ENCODE results near the gene BTBD10.

Gene BTBD10

DNA sequence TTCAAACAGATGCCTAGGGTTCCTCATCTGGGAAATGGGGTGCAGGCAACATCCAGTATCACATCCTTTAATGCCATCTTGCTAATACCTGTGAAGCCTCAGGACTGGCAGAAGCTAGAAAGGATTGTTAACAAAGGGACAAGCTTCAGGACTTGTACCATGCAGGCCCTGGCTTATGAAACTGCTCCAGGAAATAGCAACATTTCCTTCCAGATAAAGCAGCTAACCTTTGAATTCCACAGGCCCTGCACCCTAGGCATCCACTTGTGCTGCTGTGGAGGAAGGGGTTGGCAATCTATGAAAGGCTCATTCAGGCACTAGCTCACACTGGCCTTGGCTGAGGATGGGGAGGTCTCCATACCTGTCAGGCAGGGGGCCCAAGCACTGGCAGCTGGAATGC, 87.2 kb downstream of the BTBD10 start:
- no peak for DNase-seq (ENCODE audit: low read depth)

DNA sequence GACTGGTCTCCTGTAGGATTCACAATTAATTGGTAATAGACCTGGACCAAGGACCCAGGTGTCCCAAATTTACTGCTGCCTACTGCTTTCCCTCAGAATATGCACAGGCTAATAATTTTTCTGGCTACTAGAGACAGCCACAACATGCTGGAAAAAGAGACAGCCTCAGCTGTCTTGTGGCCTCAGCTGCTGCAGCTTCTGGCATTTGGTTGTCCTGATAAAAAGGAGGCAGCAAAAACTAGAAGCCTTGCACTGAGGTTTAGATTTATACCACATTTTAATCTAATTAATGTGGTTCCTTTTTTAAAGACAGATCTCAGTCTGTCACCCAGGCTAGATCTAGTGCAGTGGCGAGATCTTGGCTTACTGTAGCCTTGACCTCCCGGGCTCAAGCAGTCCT, 89.8 kb downstream of the BTBD10 start:
- DNase-seq (ENCODE audit: low read depth): no peak

DNA sequence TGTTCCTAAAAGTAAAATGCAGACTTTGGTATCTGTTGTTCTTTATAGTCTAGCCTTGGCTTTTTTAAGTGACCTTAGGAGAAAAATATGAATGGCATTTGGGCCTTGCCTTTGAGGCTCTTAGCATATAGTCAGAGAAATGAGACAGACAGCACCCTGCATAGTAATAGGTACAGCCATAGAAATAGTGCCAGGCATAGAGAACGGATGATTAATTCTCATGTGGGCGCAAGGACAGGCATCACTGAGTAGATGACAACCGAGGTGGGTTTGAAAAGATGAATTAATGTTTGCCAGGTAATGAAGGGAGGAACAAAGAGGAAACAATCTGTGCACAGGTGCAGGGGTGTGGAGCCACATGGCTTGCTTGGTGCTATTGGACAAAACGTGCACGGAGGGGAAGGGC, 95.0 kb downstream of the BTBD10 start:
- DNase-seq (ENCODE audit: low read depth): peak; percentile 62

GRCh38 chr11:13367115-13367514, 95.9 kb downstream of the BTBD10 start:
- DNase-seq (ENCODE audit: low read depth): no peak

- DNase-seq (ENCODE audit: low read depth): no peak
Observed at GRCh38 chr11:13366266-13367026, 96.6 kb downstream of the BTBD10 start.

DNA sequence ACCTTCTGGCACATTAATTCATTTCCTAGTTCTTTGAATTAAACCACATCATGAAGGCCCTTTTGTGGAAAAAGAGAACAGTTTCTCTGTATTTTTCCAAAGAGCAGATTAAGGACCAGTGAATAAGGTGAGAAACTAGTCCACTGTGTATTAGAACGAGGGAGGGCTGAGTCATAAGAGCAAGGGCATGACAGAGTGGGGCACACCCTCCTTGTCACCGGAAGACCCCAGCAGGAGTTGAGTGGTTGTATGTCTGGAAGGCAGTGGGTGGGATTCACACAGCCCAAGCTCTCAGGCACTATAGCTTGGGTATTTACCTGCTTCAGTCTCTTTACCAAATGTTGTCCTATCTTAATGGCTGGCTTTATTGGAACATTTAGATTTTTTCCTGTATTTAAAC, 98.6 kb downstream of the BTBD10 start:
- peak; percentile 42 for DNase-seq (ENCODE audit: low read depth)

GRCh38 chr11:13362596-13363109, 100.4 kb downstream of the BTBD10 start:
- DNase-seq (ENCODE audit: low read depth): no peak

DNA sequence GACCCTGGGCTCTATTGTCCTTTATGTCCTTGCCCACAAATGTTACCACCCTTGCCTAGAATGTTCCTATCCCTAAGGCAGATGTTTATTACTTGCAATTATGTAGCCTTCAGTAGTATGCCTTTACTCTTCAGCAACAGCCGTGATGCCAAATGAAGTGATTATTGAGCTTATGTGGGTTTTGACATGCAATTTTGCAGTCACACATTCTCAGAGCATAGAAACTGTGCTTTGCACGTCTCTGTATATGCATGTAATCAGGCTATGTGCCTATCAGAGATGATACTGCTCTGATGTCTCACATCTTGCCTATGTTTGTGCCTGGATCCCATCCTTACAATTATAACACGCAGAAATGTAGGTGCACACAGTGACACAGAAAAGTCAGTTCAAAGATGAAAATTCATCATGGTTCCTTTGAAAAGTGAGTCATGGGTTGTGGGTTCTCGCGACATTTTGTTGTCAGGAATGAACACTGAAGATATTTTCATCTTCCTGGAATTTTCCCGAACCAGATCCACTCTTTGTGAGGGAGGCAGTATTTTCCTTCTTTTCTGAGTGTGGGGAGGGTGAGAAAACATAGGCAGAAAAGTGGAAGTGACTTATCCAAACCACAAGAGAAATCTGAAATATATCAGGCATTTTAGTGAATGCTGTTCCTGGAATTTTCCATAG, 104.3 kb downstream of the BTBD10 start:
- DNase-seq (ENCODE audit: low read depth): peak; percentile 54

GRCh38 chr11:13357232-13357631, 105.8 kb downstream of the BTBD10 start:
- DNase-seq (ENCODE audit: low read depth): no peak

DNA sequence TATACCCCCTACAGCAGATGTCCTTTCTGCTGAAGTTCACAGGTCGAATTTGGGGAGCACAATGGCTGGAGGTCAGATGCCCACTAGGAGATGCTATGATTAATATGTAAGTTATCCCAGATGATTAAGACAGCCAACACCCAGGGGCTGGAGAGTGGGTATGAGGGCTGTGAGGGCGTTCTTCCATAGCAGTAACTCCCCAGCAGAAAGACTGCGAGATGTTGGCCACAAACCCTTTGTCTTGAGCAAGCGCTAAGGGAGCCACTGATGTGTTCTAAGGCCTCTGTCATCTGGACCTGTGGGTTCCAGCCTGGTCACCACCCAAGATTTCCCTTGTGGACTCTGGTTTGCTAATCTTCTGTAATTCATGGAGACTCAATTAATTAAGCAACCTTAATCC, 107.8 kb downstream of the BTBD10 start:
- DNase-seq (ENCODE audit: low read depth): no peak

GRCh38 chr11:13354335-13354734, 108.7 kb downstream of the BTBD10 start:
- DNase-seq (ENCODE audit: low read depth): peak; percentile 37

DNA sequence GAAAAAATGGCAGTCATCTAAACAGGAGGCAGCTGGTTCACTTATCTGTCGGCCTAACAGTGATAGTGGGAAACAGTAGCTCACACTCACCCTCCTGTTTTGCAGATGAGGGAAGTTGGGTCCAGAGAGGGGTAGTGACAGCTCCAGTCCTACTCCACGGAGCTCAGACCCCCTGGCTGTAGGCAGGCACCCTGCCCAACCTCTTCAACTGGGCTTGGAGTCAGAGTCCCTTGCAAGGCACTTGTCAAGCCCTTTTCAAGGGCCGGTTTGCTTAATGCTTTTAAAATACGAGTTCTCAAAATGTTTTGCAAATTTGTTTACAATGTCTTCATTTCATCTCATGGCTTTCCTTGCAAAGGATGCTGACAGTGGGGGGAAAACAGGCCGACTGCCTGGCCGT, 110.3 kb downstream of the BTBD10 start:
- DNase-seq (ENCODE audit: low read depth): no peak

- no peak for DNase-seq (ENCODE audit: low read depth)
Observed at GRCh38 chr11:13349581-13349980, 113.4 kb downstream of the BTBD10 start.

- DNase-seq (ENCODE audit: low read depth): no peak
Observed at GRCh38 chr11:13349046-13349445, 114.0 kb downstream of the BTBD10 start.

GRCh38 chr11:13348305-13348704, 114.7 kb downstream of the BTBD10 start:
- DNase-seq (ENCODE audit: low read depth): no peak

GRCh38 chr11:13347901-13348300, 115.1 kb downstream of the BTBD10 start:
- no peak for DNase-seq (ENCODE audit: low read depth)

DNA sequence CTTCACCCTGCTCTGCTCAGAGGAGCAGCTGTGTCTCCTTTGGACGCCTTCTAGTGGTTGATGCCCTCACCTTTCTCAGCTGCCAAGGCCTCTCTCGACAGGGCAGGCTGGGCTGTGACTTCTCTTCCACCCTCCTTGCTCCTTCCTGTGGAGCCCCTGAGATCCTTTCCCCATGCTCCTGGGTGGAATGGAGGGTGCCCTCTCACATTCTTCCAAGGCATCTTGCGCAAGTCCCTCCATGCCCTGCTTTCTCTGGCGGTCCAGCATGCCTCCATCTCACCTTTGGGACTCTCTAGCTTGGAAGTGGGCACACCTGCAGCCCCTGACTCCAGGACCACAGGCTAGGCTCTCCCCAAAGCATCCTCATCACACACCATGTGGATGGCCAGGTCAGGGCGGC, 116.6 kb downstream of the BTBD10 start:
- no peak for DNase-seq (ENCODE audit: low read depth)

GRCh38 chr11:13344818-13345217, 118.2 kb downstream of the BTBD10 start:
- DNase-seq (ENCODE audit: low read depth): no peak

GRCh38 chr11:13343931-13344717, 118.9 kb downstream of the BTBD10 start:
- DNase-seq (ENCODE audit: low read depth): peak; percentile 84

DNA sequence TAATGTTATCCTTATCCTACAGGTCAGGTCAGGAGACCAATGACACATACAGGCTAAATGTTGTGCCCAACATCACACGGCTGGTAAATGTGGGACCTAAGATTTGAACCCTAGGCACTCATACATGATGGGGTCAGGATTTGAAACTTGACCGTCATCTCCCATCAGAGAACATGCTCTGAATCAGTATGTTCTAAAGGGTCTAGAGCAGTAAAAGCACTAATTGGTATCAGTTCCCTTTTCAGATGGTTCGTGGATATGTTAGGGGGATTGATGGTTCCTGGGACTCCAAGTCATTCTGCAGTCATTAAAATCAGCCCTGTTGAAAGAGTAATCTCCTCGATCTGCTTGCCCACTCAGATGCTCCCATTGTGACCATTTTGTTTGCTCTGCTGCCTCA, 120.0 kb downstream of the BTBD10 start:
- DNase-seq (ENCODE audit: low read depth): no peak

DNA sequence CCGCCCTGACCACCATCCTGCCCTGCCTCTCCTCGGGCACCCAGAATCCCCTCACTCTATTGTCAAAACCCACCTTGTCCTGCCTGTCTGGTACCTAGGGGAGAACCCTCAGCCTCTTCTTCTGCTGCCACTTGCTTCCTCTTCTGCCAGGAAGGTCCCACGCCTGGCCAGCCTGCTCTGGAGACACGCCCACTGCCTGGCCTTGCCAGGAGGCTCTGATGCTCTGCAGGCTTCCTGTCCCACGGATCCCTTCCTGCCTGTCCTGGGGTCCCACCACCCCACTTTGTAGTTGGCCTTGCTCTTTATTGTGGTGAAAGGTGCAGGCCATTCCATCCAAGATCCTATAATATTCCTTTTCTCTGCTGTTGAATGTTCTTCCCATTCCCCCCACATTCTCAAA, 122.0 kb downstream of the BTBD10 start:
- DNase-seq (ENCODE audit: low read depth): no peak

Data from ELR (cell line).